Left cardiac atrium (tissue), 4 donors: Measurements from ENCODE around the gene SCARF1. TPM values are rescaled to one million over a fixed set of nuclear protein-coding genes. Genes with fewer than 3 reads are reported as not detected.

Experiments
- ATAC-seq, 2 donors: fragments of 200-7000 bp; cut with Tn5 transposase; one replicate each; pipeline ENCODE4 v1.9.1; 2020; ENCODE audit warnings: mild to moderate bottlenecking in 2 of 2, moderate library complexity in 2 of 2
- DNase-seq: peaks from one replicate; pipeline ENCODE4 v3.0.0-alpha.2; 2020
- intact Hi-C, 2 donors: fragments of 100-400 bp; cut with DNase I; formaldehyde crosslinking; loops; one replicate each; pipeline versions ENCODE4 v1.14.1 to v1.15.1; 2022 to 2023
- total RNA-seq, 2 donors: library from RNA; stranded (reverse); fragmentation: NEBNext Ultra II Directional; extraction: Animal tissue kit (Norgen Biotek cat#: 25700); gene quantifications; one replicate each; pipeline ENCODE4 v1.2.1, GENCODE V29; 2021
- donor health status: DM: no; HTN: yes; CAD: no.
- donor health status: DM: no; HTN: yes; CAD: no; lungs with severe emphysema.
- donor health status: DM: yes; HTN: yes; CAD: no.
- donor health status: Dilated cardiomyopathy.

SCARF1 gene
- total RNA-seq, 2 donors from 2014 or later: 10.7 to 17.7 TPM

GRCh38 chr17:1634841-1635650 lies 10.5 kb downstream of the SCARF1 start:
- ATAC-seq: no peak
- no peak for DNase-seq
- intact Hi-C loops: no loop called here

- ATAC-seq (no peak), DNase-seq (no peak)
- intact Hi-C loops: no loop called here
Measured at GRCh38 chr17:1630662-1631061, 14.9 kb downstream of the SCARF1 start.

- DNase-seq: peak; percentile 67
- intact Hi-C loops: loop anchor here (2.0 kb wide), 1 partner anchor 55 kb away; no protein-coding TSS in a partner anchor
- ATAC-seq: peak in 1 of 2 donors; percentile 10
Measured at GRCh38 chr17:1629504-1630310, 15.8 kb downstream of the SCARF1 start.

- intact Hi-C loops: loop anchor here (2.0 kb wide), 1 partner anchor 54 kb away; no protein-coding TSS in a partner anchor
- DNase-seq (peak; percentile 94), ATAC-seq (peak; percentile 89 to 91)
Measured at GRCh38 chr17:1628856-1629503, 16.6 kb downstream of the SCARF1 start.

GRCh38 chr17:1627982-1628855 lies 17.3 kb downstream of the SCARF1 start, which contains the start of gene SLC43A2:
SLC43A2 (minus strand) TSS chr17:1628834; CDS start chr17:1627874, 960 bp downstream.
- DNase-seq: peak; percentile 83
- intact Hi-C loops: loop anchor here (2.0 kb wide), 1 partner anchor 53 kb away; no protein-coding TSS in a partner anchor
- peak; percentile 90 to 91 for ATAC-seq

- peak; percentile 2 to 4 for ATAC-seq
- intact Hi-C loops: no loop called here
- DNase-seq: no peak
Measured at GRCh38 chr17:1627182-1627981, 18.1 kb downstream of the SCARF1 start.

GRCh38 chr17:1626333-1626732 lies 19.2 kb downstream of the SCARF1 start:
- DNase-seq (no peak), ATAC-seq (no peak)
- intact Hi-C loops: no loop called here

- DNase-seq (no peak), ATAC-seq (no peak)
- intact Hi-C loops: no loop called here
Measured at GRCh38 chr17:1625581-1625980, 20.0 kb downstream of the SCARF1 start.

- intact Hi-C loops: no loop called here
- DNase-seq (no peak), ATAC-seq (no peak)
Measured at GRCh38 chr17:1625053-1625452, 20.5 kb downstream of the SCARF1 start.

- no peak for ATAC-seq
- intact Hi-C loops: no loop called here
Measured at GRCh38 chr17:1624650-1625049, 20.9 kb downstream of the SCARF1 start.

GRCh38 chr17:1623057-1623630 lies 22.4 kb downstream of the SCARF1 start:
- intact Hi-C loops: no loop called here
- ATAC-seq (no peak), DNase-seq (no peak)

More at GRCh38 chr17:1624650-1625049, 20.9 kb downstream of the SCARF1 start:
- no peak for DNase-seq

- DNase-seq (no peak), ATAC-seq (no peak)
- intact Hi-C loops: no loop called here
Measured at GRCh38 chr17:1621273-1621954, 24.1 kb downstream of the SCARF1 start.

- intact Hi-C loops: no loop called here
- no peak for ATAC-seq
- no peak for DNase-seq
Measured at GRCh38 chr17:1620486-1620885, 25.0 kb downstream of the SCARF1 start.

GRCh38 chr17:1617620-1618174 lies 27.8 kb downstream of the SCARF1 start:
- ATAC-seq (peak; percentile 69 to 89), DNase-seq (peak; percentile 73)
- intact Hi-C loops: no loop called here

GRCh38 chr17:1616101-1616500 lies 29.4 kb downstream of the SCARF1 start:
- intact Hi-C loops: no loop called here
- no peak for DNase-seq
- no peak for ATAC-seq

- intact Hi-C loops: no loop called here
- DNase-seq (no peak), ATAC-seq (peak in 1 of 2 donors; percentile 28)
Measured at GRCh38 chr17:1612400-1612799, 33.1 kb downstream of the SCARF1 start.
